Spleen (tissue), 7 donors: Measurements from ENCODE around the gene BORA.

ENCODE experiments used
- POLR2A ChIP-seq, 3 donors: fragments of 450-650 bp; IDR thresholded peaks; one replicate each; pipeline ENCODE4 v1.5.1; 2017; ENCODE audit warnings: antibody characterized with exemption in 3 of 3, mild to moderate bottlenecking in 1 of 3
- POLR2AphosphoS5 ChIP-seq, 3 donors: sonication (generic); formaldehyde crosslinking; IDR thresholded peaks; one replicate each; pipeline ENCODE4 v1.5.1; 2017; ENCODE audit warnings: antibody characterized with exemption in 3 of 3
- TF ChIP-seq, protein P1 (sequence below), 11 experiments: fragments of 200-600 bp in 7 of 11; fragments of 450-650 bp in 4 of 11; sonication (generic) in 4 of 11; IDR thresholded peaks in 8 of 11; conservative IDR thresholded peaks in 3 of 11; 1 replicate in 7 of 11; 2 replicates in 4 of 11; pipeline versions ENCODE4 v1.4.0 to v1.8.0; 2016 to 2021; ENCODE audit warnings: antibody characterized with exemption in 11 of 11, inconsistent platforms in 4 of 11, mild to moderate bottlenecking in 1 of 11
- donor health status: DM: no; HTN: no; CAD: no; lungs with moderate emphysema.
- donor health status: DM: no; HTN: no; CAD: no.
- donor health status: DM: no; HTN: no; CAD: no.

DNA sequence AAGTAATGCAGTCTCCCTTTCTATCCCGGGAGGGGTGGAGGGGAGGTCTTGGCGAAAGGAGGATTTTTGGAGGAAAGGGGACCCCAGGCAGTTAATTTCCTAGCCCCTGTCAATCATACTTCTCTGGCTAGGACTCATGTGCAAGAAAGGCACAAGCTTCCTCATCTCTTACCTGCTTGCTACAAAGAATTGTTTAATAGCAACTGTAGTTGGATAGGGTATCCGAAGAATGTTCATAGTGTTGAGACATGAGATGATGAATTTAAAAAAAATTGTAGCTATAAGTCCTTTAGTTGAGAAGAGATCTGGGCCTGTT is 525 bp downstream of the BORA start:
- TF ChIP-seq, protein P1, sequence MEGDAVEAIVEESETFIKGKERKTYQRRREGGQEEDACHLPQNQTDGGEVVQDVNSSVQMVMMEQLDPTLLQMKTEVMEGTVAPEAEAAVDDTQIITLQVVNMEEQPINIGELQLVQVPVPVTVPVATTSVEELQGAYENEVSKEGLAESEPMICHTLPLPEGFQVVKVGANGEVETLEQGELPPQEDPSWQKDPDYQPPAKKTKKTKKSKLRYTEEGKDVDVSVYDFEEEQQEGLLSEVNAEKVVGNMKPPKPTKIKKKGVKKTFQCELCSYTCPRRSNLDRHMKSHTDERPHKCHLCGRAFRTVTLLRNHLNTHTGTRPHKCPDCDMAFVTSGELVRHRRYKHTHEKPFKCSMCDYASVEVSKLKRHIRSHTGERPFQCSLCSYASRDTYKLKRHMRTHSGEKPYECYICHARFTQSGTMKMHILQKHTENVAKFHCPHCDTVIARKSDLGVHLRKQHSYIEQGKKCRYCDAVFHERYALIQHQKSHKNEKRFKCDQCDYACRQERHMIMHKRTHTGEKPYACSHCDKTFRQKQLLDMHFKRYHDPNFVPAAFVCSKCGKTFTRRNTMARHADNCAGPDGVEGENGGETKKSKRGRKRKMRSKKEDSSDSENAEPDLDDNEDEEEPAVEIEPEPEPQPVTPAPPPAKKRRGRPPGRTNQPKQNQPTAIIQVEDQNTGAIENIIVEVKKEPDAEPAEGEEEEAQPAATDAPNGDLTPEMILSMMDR (IDR thresholded peaks at IDR 0.05 in 8 of 11, conservative IDR thresholded peaks at IDR 0.05 in 3 of 11): no peak
- TF ChIP-seq POLR2A (IDR thresholded peaks at IDR 0.05) (no peak), POLR2AphosphoS5 (IDR thresholded peaks at IDR 0.05) (no peak)
